Neural progenitor cell (in vitro differentiated cells): ENCODE data around the gene OR2A25.

Experiments
- EZH2phosphoT487 ChIP-seq: fragments of 200-600 bp; sonication (generic); IDR thresholded peaks from 2 replicates; pipeline ENCODE4 v1.6.1; 2017; ENCODE audit warnings: antibody characterized with exemption
- TF ChIP-seq, protein P1 (sequence below): fragments of 200-600 bp; sonication (generic); IDR thresholded peaks from 2 replicates; pipeline ENCODE4 v1.5.1; 2017; ENCODE audit warnings: antibody characterized with exemption, mild to moderate bottlenecking

DNA sequence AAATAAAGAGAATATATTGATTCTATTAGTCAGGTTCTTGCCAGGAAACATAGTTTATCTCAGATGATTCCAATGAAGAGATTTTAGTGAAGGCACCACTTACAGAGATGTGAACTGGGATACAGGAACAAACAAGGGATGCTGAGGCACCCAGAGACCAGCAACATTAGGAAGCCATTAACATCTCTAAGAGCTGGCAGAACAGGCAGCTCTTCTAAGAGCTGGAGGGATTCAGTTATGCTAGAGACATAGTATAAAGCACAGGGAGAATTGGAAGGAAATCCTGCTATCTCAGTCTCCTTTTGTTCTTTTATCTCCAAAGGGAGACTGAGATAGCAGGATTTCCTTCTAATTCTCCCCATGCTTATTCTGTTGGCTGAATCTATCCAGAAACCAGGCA is 47.4 kb upstream of the OR2A25 start:
- TF ChIP-seq EZH2phosphoT487: no peak
- TF ChIP-seq, protein P1, sequence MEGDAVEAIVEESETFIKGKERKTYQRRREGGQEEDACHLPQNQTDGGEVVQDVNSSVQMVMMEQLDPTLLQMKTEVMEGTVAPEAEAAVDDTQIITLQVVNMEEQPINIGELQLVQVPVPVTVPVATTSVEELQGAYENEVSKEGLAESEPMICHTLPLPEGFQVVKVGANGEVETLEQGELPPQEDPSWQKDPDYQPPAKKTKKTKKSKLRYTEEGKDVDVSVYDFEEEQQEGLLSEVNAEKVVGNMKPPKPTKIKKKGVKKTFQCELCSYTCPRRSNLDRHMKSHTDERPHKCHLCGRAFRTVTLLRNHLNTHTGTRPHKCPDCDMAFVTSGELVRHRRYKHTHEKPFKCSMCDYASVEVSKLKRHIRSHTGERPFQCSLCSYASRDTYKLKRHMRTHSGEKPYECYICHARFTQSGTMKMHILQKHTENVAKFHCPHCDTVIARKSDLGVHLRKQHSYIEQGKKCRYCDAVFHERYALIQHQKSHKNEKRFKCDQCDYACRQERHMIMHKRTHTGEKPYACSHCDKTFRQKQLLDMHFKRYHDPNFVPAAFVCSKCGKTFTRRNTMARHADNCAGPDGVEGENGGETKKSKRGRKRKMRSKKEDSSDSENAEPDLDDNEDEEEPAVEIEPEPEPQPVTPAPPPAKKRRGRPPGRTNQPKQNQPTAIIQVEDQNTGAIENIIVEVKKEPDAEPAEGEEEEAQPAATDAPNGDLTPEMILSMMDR: no peak
